Ecto neural progenitor cell (in vitro differentiated cells): ENCODE measurements around the gene CCDC70.

Experiments
- DNase-seq: peaks from one replicate; pipeline ENCODE4 v3.0.0-alpha.2; 2018; ENCODE audit warnings: low spot score

The CCDC70 gene

GRCh38 chr13:51858433-51859247, 3.1 kb upstream of the CCDC70 start:
- DNase-seq = no peak

- DNase-seq = no peak
Measured at GRCh38 chr13:51862957-51863356, 1.2 kb downstream of the CCDC70 start.

DNA sequence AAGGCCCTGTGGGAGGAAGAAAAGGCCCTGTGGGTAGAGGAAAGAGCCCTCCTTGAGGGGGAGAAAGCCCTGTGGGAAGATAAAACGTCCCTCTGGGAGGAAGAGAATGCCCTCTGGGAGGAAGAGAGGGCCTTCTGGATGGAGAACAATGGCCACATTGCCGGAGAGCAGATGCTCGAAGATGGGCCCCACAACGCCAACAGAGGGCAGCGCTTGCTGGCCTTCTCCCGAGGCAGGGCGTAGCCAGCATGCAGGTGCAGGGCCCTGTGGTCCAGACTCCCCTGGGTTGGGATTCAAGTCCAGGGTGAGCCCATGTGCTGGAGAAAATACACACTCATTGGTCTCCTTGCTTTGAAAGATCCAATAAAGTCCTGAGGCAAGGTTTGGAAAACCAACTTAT, 4.1 kb downstream of the CCDC70 start:
- no peak for DNase-seq

DNA sequence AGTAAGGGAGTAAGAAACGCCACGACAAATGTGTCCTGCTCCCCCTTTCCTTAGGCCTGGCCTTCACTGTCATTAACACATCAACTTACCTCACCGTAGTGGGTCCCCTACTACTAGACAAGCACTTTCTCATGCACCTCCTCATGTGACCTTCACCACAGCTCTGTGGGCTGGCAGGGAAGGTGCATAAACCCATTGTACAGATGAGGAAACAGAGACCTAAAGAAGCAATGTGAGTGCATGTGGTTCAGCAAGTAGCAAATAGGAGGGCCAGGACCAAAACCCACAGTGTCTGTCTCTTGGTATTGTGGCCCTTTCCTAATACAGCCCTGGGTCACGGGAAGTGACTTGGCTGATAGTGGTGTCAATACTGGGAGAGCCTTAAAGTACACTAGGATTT, 5.3 kb downstream of the CCDC70 start:
- no peak for DNase-seq

DNA sequence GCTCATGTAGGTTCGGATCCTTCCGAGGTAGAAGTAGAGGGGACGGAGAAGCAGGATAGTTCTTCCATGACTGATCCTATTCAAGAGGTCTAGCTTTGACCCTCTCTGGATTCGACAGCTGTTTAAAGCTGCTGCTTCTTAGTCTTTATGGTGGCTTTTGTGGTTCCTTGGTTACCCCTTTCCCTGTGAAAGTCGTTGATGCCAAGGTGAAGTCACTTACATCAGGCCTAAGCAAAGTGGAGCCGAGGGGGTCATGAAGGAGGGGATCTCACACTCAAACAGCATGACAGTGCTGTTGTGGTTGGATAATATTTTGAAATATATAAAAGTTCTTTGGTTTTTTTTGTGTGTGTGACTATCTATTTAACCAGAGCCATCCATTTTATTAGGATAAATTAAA, 8.1 kb downstream of the CCDC70 start:
- DNase-seq = no peak

- no peak for DNase-seq
Measured at GRCh38 chr13:51870616-51871015, 8.8 kb downstream of the CCDC70 start.

GRCh38 chr13:51873117-51873798, 11.5 kb downstream of the CCDC70 start:
- DNase-seq = no peak

DNA sequence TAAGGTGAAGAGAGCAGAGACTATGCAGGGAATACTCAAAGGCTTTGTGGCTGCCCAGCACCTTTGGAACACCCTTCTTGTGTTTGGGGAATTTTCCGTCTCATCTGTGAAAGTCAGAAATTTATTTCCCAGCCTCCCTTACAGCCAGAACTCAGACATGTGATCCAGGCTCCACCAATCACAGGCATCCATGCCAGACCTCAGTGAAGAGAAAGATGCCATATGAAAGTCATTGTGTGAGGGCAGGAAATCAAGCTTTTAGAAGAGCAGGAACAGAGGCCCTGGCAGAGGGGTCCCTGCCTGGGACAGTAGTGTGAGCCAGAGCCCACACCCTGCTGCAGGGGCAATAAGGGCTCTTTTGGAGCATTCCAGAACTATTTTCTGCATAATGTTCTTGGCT, 12.1 kb downstream of the CCDC70 start:
- no peak for DNase-seq

DNA sequence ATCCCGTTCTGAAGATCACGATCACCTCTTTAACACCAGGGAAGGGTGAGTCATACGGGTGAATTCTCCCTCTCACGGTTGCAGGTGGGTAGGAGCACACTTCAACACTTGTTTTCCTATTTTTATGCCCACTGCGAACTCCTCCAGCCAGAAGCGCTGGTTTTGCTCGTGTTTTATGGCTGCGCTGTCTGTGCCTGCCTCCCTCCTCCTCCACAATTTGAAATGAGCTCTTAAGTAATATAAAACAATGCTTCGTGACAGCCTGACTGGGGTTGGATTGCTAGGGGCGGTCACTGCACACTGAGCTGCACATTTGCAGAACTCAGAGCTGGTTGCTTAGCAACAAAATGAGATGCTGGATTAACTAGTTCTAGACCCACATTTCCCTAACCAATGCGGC, 12.9 kb downstream of the CCDC70 start:
- no peak for DNase-seq

DNA sequence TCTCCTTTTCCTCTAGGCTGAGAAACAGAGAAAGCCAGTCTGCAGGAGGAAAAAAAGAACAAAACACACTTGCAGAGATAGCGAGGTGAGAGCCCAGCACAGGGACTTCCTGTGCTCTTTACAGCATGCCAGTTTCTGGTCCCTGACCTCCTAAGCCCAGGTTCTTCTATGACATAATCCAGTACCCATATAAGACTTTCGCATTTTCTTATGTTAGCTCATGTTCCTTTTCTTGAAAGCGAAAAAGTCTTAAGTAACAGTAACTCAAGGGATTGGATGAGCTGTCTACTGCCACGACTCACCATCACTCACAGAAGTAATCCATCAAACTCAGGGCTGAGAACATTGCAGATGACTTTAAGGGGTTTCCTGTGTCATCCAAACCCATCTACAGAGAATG, 17.4 kb downstream of the CCDC70 start:
- no peak for DNase-seq

DNA sequence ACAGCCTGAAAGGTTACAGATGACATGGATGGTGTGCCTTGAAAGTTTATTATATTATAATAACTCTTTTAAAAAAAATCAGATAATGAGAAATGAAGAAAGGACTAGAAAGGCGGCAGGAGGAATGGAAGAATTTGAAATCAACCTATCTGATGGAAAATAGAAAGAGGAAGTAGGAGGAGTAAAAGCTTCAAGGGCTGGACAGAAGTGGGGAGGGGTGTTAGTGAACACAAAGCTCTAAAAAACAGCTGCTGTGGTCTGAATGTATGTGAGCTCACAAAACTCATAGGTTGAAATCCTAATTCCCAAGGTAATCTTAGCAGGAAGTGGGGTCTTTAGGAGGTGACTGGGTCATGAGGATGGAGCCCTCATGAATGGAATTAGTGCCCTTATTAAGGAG, 19.5 kb downstream of the CCDC70 start:
- no peak for DNase-seq

DNA sequence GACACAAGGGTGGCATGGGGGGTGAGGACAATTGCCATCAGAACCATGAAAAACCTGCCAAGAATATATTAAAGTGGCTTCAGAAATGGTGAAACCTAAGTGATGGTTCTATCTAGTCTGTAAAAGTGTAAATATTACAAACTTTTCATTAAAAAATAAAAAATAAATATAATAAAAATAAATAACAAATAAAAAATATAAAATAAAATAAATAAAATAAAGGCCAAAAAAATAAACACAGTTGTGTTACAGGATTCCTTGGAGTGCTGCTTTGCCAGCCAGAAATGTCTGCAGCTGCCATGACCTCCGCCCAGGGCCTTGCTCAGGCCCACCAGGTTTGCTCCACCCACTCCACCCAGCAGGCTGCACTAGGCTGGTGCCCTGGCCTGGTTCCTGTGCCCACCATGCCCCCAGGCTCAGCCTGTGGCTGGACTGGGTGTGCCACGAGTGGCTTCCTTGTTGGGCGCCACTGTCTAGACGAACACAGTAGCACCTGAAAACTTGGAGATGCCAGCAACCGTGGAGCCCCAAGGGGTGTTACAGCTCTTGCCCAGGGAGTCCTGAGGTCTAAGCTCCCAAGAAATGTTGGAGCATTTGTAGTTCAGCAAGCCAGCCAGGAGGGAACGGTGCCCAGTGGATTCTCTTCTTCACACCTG, 20.9 kb downstream of the CCDC70 start:
- no peak for DNase-seq

- DNase-seq = no peak
Measured at GRCh38 chr13:51883226-51883600, 21.4 kb downstream of the CCDC70 start.

- DNase-seq = no peak
Measured at GRCh38 chr13:51885651-51886050, 23.9 kb downstream of the CCDC70 start.

- DNase-seq = no peak
Measured at GRCh38 chr13:51887468-51887867, 25.7 kb downstream of the CCDC70 start.

DNA sequence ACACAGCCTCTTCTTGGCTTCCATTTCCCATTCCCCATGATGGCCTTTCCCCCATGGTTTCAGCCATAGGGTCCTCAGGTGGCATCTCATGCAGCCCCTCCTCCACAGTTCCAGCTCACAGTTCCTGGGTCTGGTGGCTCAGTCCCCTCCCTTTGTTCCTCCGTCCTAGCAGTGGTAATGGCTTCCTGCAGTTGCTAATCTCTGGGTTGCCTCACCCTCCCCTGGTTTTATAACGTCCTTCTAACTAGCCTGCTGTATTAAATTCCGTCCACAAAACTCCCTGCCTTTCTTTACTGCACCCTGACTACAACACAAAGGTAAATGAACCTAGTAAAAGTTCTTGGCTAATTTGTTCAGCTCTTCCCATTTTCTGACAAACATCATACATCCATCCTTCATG, 30.9 kb downstream of the CCDC70 start:
- no peak for DNase-seq

DNA sequence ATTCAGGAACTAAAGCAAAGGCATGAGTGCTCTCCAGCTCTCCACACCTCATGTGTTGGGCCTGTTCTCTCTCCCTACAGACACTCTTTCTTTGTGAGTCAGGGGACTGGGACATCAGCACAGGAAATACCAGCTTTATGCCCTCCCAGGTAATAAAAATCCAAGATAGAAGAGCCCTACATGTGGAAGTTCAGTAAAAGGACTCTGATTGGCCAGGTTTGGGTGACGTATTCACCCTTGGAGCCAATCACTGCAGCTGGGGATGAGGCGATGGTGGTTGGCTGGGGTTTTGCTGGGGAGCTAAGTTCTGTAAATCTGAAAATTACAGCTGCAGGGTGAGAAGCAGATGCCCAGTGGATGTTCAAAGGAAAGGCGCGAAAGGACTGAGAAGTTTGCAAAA, 32.5 kb downstream of the CCDC70 start:
- DNase-seq = no peak

- peak; percentile 72 for DNase-seq
Measured at GRCh38 chr13:51895906-51896888, 34.4 kb downstream of the CCDC70 start.

DNA sequence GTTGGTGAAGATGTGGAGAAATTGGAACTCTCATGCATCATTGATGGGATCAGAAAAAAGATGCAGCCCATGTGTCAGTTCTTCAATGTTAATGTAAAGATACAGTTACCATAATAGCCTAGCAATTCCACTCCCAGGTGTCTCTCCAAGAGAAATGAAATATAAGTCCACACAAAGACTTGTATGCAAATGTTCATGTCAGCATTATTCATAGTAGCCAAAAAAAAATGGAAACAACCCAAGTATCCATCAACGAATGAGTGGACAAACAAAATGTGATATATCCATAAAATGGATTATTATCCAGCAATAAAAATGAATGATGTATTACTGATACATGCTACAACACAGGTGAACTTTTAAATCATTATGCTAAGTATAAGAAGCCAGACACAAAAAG, 38.7 kb downstream of the CCDC70 start:
- DNase-seq = no peak

DNA sequence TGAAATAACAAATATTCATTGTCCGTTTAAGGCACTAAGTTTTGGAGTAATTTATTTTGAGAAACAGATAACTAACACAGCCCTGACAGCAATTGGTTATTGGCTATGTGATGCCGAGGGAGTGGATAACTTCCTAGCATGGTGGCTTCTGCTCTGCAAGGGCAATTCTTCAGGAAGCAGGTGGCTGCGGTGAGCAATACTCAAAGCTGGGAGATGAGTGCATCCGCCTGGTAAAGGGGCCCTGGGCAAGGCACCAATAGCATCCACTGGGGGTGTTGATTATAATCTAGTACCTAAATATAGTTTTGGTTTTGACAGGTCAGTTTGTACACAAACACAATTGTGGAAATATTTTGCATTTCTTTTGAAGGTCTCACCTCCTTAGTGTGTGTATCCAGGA, 41.0 kb downstream of the CCDC70 start:
- DNase-seq = no peak

DNA sequence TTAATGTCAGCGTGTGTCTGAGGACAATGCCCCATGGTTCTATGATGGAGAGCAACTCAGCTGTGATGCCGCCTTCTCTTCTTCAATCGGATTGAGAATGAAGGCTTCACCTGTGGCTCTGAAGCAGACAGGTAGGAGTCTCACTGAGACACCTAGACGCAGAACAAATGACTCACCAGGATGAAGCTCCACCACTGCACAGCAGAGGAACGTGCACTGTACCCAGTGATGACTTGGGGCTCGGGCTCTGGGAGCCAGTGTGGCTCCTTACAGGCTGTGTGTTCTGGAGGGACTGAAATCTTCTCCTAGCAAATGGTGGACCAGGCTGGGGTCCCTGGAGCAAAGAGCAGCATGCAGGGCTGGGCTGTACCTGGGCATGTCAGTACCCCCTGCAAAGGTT, 44.0 kb downstream of the CCDC70 start:
- DNase-seq = no peak

DNA sequence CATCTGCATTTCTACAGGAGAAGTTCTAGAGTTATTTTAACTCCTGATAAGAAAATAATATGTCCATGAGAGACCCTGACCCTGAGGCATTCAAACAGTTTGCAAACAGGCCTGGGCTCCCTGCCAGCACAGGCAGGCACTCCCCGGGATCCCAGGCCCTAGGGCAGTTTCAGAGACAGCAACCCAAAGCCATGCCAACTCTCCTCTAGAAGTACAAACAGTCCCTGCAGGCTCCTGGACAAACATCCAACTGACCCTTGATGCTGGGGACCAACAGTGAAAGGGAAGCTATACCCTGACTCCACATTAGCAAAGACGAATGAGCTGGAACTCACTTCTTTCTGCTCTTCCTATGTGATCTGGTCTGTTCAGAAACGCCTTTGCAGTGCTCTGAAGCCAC, 44.8 kb downstream of the CCDC70 start:
- DNase-seq = no peak
